GM23338 (cell line): ENCODE measurements around the gene PAQR6. TPM values are rescaled to one million over a fixed set of nuclear protein-coding genes. Genes with fewer than 3 reads are reported as not detected.

Source experiments
- ATAC-seq: fragments of 200-7000 bp; cut with Tn5 transposase; 3 replicates; pipeline ENCODE4 v1.9.1; 2020
- DNase-seq: peaks from one replicate; pipeline ENCODE4 v3.0.0-alpha.2; 2015; ENCODE audit warnings: low spot score
- H2AFZ ChIP-seq: fragments of 200-600 bp; sonication (generic); 2 replicates; pipeline ENCODE4 v1.8.0; 2016; ENCODE audit warnings: antibody characterized with exemption, mild to moderate bottlenecking, moderate library complexity
- H3F3A ChIP-seq: fragments of 200-600 bp; sonication (generic); replicated peaks from 2 replicates; pipeline ENCODE4 v1.8.0; 2017; ENCODE audit warnings: antibody characterized with exemption, mixed run types, low read depth
- H3K27ac ChIP-seq: fragments of 200-600 bp; sonication (generic); 2 replicates; pipeline ENCODE4 v1.6.1; 2016; ENCODE audit warnings: low read depth
- H3K27me3 ChIP-seq: fragments of 200-600 bp; sonication (generic); 2 replicates; pipeline ENCODE4 v1.8.0; 2016; ENCODE audit warnings: mild to moderate bottlenecking, mixed run types, moderate library complexity; ENCODE audit not compliant: insufficient read depth
- H3K36me3 ChIP-seq: fragments of 200-600 bp; sonication (generic); 2 replicates; pipeline ENCODE4 v1.8.0; 2016; ENCODE audit warnings: mild to moderate bottlenecking; ENCODE audit not compliant: insufficient read depth
- H3K4me1 ChIP-seq: fragments of 200-600 bp; sonication (generic); 2 replicates; pipeline ENCODE4 v1.8.0; 2016; ENCODE audit warnings: mild to moderate bottlenecking, moderate library complexity; ENCODE audit not compliant: insufficient read depth
- H3K4me2 ChIP-seq: fragments of 200-600 bp; sonication (generic); 2 replicates; pipeline ENCODE4 v1.7.1; 2017; ENCODE audit warnings: mixed run types
- H3K4me3 ChIP-seq: fragments of 200-600 bp; sonication (generic); 2 replicates; pipeline ENCODE4 v1.6.1; 2016; ENCODE audit warnings: mixed run types
- H3K79me2 ChIP-seq: fragments of 200-600 bp; sonication (generic); replicated peaks from 2 replicates; pipeline ENCODE4 v1.8.0; 2017; ENCODE audit warnings: mild to moderate bottlenecking; ENCODE audit not compliant: insufficient read depth
- H3K9me2 ChIP-seq: fragments of 200-600 bp; sonication (generic); 2 replicates; pipeline ENCODE4 v1.8.0; 2017; ENCODE audit not compliant: insufficient read depth
- H4K20me1 ChIP-seq: fragments of 200-600 bp; sonication (generic); replicated peaks from 2 replicates; pipeline ENCODE4 v1.8.0; 2017; ENCODE audit warnings: mild to moderate bottlenecking; ENCODE audit not compliant: insufficient read depth
- H3K27ac Mint-ChIP-seq: 2 replicates; pipeline ENCODE4 v1.8.0; 2020; ENCODE audit warnings: inconsistent platforms, mild to moderate bottlenecking, moderate library complexity, mixed read lengths
- H3K27me3 Mint-ChIP-seq: 3 replicates; pipeline ENCODE4 v1.8.0; 2022; ENCODE audit warnings: low read depth, mild to moderate bottlenecking, moderate library complexity, mixed read lengths, inconsistent platforms; ENCODE audit not compliant: insufficient read depth, poor library complexity
- H3K36me3 Mint-ChIP-seq: 3 replicates; pipeline ENCODE4 v1.8.0; 2021; ENCODE audit warnings: low read depth, mild to moderate bottlenecking, inconsistent platforms, moderate library complexity, mixed read lengths
- H3K4me1 Mint-ChIP-seq: 3 replicates; pipeline ENCODE4 v1.8.0; 2020; ENCODE audit warnings: mild to moderate bottlenecking, inconsistent platforms, mixed read lengths
- H3K4me3 Mint-ChIP-seq: 3 replicates; pipeline ENCODE4 v1.8.0; 2021; ENCODE audit warnings: moderate library complexity, mild to moderate bottlenecking, inconsistent platforms, mixed read lengths
- H3K9me3 Mint-ChIP-seq: 3 replicates; pipeline ENCODE4 v1.8.0; 2020; ENCODE audit warnings: moderate library complexity, mild to moderate bottlenecking, inconsistent platforms, mixed read lengths
- CREB1 ChIP-seq: fragments of 250-450 bp; sonication (Bioruptor Pico); IDR thresholded peaks from 2 replicates; pipeline ENCODE4 v1.5.0; 2020; ENCODE audit warnings: low read depth, mild to moderate bottlenecking, moderate library complexity
- EZH2 ChIP-seq: fragments of 200-600 bp; sonication (generic); IDR thresholded peaks from one replicate; pipeline ENCODE4 v1.8.0; 2017; ENCODE audit warnings: antibody characterized with exemption, mild to moderate bottlenecking, low read depth; ENCODE audit not compliant: unreplicated experiment
- EZH2phosphoT487 ChIP-seq: fragments of 200-600 bp; sonication (generic); IDR thresholded peaks from one replicate; pipeline ENCODE4 v1.8.1; 2018; ENCODE audit warnings: antibody characterized with exemption; ENCODE audit not compliant: unreplicated experiment
- JUNB ChIP-seq: IDR thresholded peaks from one replicate; pipeline ENCODE4 v1.6.1; 2016; ENCODE audit warnings: antibody characterized with exemption; ENCODE audit not compliant: unreplicated experiment
- NANOG ChIP-seq: IDR thresholded peaks from 2 replicates; pipeline ENCODE4 v1.6.1; 2016; ENCODE audit warnings: antibody characterized with exemption, borderline replicate concordance
- POLR2AphosphoS5 ChIP-seq: IDR thresholded peaks from 2 replicates; pipeline ENCODE4 v1.6.1; 2016; ENCODE audit warnings: antibody characterized with exemption, low read depth
- STAT1 ChIP-seq: IDR thresholded peaks from one replicate; pipeline ENCODE4 v1.6.1; 2016; ENCODE audit warnings: antibody characterized with exemption; ENCODE audit not compliant: unreplicated experiment
- ZNF114 ChIP-seq: fragments of 250-450 bp; sonication (Bioruptor Pico); IDR thresholded peaks from 2 replicates; pipeline ENCODE4 v1.5.0; 2020; ENCODE audit warnings: mild to moderate bottlenecking, moderate library complexity
- ZNF331 ChIP-seq: fragments of 250-450 bp; sonication (Bioruptor Pico); IDR thresholded peaks from 2 replicates; pipeline ENCODE4 v1.5.0; 2020; ENCODE audit warnings: low read depth, mild to moderate bottlenecking, moderate library complexity
- polyA plus RNA-seq: library from polyadenylated mRNA; unstranded; fragments of >200 nt; fragmentation: Nextera tagmentation; extraction: Ambion mirVana; gene quantifications from 2 replicates; pipeline ENCODE4 v1.2.1, GENCODE V29; 2016
- total RNA-seq: library from RNA; depleted of rRNA; stranded (reverse); fragments of >200 nt; shearing (Covaris generic); gene quantifications from 2 replicates; pipeline ENCODE4 v1.2.3, GENCODE V29; 2014
- TF ChIP-seq, protein P1 (sequence below), 2 experiments: fragments of 200-600 bp in 1 of 2; sonication (generic) in 1 of 2; conservative IDR thresholded peaks; 2 replicates each; pipeline versions ENCODE4 v1.5.1 to v1.6.1; 2016 to 2017; ENCODE audit warnings: antibody characterized with exemption in 2 of 2, low read depth in 2 of 2, mild to moderate bottlenecking in 2 of 2, moderate library complexity in 1 of 2
- TF ChIP-seq, protein P2 (sequence below): IDR thresholded peaks from one replicate; pipeline ENCODE4 v1.6.1; 2018; ENCODE audit warnings: antibody characterized with exemption; ENCODE audit not compliant: unreplicated experiment
- TF ChIP-seq, protein P3 (sequence below): fragments of 250-450 bp; sonication (Bioruptor Pico); IDR thresholded peaks from 2 replicates; pipeline ENCODE4 v1.5.0; 2020; ENCODE audit warnings: mild to moderate bottlenecking, moderate library complexity
- TF ChIP-seq, protein P4 (sequence below): IDR thresholded peaks from 2 replicates; pipeline ENCODE4 v1.6.1; 2016; ENCODE audit warnings: antibody characterized with exemption

The PAQR6 gene
- total and polyA plus RNA-seq, 2 experiments from 2014 or later, result 2.4 to 4.2 TPM

DNA sequence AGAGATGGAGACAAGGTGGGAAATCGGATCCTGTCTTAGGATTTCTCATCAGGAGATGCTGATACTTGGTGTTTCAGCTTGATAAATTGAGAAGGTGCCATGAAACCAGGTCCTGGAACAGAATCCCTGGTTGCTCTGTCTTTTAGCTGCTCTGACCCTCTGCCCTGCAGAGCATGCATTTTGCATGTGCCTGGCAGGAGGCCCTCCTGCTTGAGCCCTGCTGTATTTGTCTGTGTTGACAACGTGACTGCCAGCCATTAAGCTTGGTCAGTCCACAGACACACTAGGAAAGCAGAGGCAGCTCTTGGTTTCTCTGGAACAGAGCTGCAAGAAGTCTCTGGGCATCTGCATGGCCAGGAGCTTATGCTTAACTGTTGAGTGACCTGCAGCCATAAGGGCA is 51.4 kb downstream of the PAQR6 start:
- no peaks in the 10 kb centered on the region for H3K9me2 ChIP-seq
- Mint-ChIP-seq H3K27me3 (peaks cover 14% of the 10 kb centered on the region), H3K4me3 (no peak overlapping the region), H3K36me3 (peaks cover 22% of the 10 kb centered on the region), H3K27ac (no peak overlapping the region), H3K4me1 (peaks cover 31% of the 10 kb centered on the region), H3K9me3 (no peaks in the 10 kb centered on the region)
- no peak overlapping the region for H3K27ac ChIP-seq
- H2AFZ ChIP-seq, result no peak overlapping the region
- H4K20me1 ChIP-seq, result peaks cover 7% of the 10 kb centered on the region
- peaks cover 66% of the 10 kb centered on the region for H3K79me2 ChIP-seq
- H3K36me3 ChIP-seq, result no peaks in the 10 kb centered on the region; the same call in 1 of the 2 replicates
- H3K4me1 ChIP-seq, result peaks cover 13% of the 10 kb centered on the region
- TF ChIP-seq, protein P1, sequence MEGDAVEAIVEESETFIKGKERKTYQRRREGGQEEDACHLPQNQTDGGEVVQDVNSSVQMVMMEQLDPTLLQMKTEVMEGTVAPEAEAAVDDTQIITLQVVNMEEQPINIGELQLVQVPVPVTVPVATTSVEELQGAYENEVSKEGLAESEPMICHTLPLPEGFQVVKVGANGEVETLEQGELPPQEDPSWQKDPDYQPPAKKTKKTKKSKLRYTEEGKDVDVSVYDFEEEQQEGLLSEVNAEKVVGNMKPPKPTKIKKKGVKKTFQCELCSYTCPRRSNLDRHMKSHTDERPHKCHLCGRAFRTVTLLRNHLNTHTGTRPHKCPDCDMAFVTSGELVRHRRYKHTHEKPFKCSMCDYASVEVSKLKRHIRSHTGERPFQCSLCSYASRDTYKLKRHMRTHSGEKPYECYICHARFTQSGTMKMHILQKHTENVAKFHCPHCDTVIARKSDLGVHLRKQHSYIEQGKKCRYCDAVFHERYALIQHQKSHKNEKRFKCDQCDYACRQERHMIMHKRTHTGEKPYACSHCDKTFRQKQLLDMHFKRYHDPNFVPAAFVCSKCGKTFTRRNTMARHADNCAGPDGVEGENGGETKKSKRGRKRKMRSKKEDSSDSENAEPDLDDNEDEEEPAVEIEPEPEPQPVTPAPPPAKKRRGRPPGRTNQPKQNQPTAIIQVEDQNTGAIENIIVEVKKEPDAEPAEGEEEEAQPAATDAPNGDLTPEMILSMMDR (conservative IDR thresholded peaks at IDR 0.05; ENCODE audit: low read depth in 2 of 2), result no peak
- TF ChIP-seq ZNF114 (CRISPR knock-in tag) (no peak), NANOG (no peak), CREB1 (CRISPR knock-in tag) (no peak), JUNB (no peak), EZH2 (no peak), STAT1 (no peak), EZH2phosphoT487 (no peak), POLR2AphosphoS5 (no peak), ZNF331 (CRISPR knock-in tag) (no peak)
- TF ChIP-seq, protein P2, sequence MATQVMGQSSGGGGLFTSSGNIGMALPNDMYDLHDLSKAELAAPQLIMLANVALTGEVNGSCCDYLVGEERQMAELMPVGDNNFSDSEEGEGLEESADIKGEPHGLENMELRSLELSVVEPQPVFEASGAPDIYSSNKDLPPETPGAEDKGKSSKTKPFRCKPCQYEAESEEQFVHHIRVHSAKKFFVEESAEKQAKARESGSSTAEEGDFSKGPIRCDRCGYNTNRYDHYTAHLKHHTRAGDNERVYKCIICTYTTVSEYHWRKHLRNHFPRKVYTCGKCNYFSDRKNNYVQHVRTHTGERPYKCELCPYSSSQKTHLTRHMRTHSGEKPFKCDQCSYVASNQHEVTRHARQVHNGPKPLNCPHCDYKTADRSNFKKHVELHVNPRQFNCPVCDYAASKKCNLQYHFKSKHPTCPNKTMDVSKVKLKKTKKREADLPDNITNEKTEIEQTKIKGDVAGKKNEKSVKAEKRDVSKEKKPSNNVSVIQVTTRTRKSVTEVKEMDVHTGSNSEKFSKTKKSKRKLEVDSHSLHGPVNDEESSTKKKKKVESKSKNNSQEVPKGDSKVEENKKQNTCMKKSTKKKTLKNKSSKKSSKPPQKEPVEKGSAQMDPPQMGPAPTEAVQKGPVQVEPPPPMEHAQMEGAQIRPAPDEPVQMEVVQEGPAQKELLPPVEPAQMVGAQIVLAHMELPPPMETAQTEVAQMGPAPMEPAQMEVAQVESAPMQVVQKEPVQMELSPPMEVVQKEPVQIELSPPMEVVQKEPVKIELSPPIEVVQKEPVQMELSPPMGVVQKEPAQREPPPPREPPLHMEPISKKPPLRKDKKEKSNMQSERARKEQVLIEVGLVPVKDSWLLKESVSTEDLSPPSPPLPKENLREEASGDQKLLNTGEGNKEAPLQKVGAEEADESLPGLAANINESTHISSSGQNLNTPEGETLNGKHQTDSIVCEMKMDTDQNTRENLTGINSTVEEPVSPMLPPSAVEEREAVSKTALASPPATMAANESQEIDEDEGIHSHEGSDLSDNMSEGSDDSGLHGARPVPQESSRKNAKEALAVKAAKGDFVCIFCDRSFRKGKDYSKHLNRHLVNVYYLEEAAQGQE, result no peak
- TF ChIP-seq, protein P3, sequence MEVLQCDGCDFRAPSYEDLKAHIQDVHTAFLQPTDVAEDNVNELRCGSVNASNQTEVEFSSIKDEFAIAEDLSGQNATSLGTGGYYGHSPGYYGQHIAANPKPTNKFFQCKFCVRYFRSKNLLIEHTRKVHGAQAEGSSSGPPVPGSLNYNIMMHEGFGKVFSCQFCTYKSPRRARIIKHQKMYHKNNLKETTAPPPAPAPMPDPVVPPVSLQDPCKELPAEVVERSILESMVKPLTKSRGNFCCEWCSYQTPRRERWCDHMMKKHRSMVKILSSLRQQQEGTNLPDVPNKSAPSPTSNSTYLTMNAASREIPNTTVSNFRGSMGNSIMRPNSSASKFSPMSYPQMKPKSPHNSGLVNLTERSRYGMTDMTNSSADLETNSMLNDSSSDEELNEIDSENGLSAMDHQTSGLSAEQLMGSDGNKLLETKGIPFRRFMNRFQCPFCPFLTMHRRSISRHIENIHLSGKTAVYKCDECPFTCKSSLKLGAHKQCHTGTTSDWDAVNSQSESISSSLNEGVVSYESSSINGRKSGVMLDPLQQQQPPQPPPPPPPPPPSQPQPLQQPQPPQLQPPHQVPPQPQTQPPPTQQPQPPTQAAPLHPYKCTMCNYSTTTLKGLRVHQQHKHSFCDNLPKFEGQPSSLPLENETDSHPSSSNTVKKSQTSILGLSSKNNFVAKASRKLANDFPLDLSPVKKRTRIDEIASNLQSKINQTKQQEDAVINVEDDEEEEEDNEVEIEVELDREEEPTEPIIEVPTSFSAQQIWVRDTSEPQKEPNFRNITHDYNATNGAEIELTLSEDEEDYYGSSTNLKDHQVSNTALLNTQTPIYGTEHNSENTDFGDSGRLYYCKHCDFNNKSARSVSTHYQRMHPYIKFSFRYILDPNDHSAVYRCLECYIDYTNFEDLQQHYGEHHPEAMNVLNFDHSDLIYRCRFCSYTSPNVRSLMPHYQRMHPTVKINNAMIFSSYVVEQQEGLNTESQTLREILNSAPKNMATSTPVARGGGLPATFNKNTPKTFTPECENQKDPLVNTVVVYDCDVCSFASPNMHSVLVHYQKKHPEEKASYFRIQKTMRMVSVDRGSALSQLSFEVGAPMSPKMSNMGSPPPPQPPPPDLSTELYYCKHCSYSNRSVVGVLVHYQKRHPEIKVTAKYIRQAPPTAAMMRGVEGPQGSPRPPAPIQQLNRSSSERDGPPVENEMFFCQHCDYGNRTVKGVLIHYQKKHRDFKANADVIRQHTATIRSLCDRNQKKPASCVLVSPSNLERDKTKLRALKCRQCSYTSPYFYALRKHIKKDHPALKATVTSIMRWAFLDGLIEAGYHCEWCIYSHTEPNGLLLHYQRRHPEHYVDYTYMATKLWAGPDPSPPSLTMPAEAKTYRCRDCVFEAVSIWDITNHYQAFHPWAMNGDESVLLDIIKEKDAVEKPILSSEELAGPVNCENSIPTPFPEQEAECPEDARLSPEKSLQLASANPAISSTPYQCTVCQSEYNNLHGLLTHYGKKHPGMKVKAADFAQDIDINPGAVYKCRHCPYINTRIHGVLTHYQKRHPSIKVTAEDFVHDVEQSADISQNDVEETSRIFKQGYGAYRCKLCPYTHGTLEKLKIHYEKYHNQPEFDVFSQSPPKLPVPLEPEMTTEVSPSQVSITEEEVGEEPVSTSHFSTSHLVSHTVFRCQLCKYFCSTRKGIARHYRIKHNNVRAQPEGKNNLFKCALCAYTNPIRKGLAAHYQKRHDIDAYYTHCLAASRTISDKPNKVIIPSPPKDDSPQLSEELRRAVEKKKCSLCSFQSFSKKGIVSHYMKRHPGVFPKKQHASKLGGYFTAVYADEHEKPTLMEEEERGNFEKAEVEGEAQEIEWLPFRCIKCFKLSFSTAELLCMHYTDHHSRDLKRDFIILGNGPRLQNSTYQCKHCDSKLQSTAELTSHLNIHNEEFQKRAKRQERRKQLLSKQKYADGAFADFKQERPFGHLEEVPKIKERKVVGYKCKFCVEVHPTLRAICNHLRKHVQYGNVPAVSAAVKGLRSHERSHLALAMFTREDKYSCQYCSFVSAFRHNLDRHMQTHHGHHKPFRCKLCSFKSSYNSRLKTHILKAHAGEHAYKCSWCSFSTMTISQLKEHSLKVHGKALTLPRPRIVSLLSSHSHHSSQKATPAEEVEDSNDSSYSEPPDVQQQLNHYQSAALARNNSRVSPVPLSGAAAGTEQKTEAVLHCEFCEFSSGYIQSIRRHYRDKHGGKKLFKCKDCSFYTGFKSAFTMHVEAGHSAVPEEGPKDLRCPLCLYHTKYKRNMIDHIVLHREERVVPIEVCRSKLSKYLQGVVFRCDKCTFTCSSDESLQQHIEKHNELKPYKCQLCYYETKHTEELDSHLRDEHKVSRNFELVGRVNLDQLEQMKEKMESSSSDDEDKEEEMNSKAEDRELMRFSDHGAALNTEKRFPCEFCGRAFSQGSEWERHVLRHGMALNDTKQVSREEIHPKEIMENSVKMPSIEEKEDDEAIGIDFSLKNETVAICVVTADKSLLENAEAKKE (CRISPR knock-in tag), result no peak
- TF ChIP-seq, protein P4, sequence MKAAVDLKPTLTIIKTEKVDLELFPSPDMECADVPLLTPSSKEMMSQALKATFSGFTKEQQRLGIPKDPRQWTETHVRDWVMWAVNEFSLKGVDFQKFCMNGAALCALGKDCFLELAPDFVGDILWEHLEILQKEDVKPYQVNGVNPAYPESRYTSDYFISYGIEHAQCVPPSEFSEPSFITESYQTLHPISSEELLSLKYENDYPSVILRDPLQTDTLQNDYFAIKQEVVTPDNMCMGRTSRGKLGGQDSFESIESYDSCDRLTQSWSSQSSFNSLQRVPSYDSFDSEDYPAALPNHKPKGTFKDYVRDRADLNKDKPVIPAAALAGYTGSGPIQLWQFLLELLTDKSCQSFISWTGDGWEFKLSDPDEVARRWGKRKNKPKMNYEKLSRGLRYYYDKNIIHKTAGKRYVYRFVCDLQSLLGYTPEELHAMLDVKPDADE, result no peak
- ATAC-seq (no peak), DNase-seq (no peak)
- H3K27me3 ChIP-seq, result no peaks in the 10 kb centered on the region
- H3K4me2 ChIP-seq, result no peak overlapping the region
- no peak overlapping the region for H3K4me3 ChIP-seq
- H3F3A ChIP-seq, result 0 out of 2 replicates have a peak, but pooled peaks cover 15% of the 10 kb centered on the region
